SK-N-SH (cell line): Measurements from ENCODE around the gene RNF130. TPM values are rescaled to one million over a fixed set of nuclear protein-coding genes. Genes with fewer than 3 reads are reported as not detected.

Experiments used
- CTCF ChIA-PET: fragments of 300-600, 350-600 bp; formaldehyde crosslinking; extraction: SDS; loops from one replicate; lab custom pipeline; 2021; lab: Yijun Ruan, JAX
- POLR2A ChIA-PET: fragments of 350-600 bp; sonication (Branson Sonifier 250); formaldehyde crosslinking; extraction: SDS; loops from one replicate; lab custom pipeline; 2020; ENCODE audit warnings: antibody characterized with exemption, inconsistent platforms; lab: Yijun Ruan, JAX
- DNase-seq: peaks from one replicate; pipeline ENCODE4 v3.0.0; 2012
- H2AFZ ChIP-seq: fragments of 200-600 bp; sonication (generic); 2 replicates; pipeline ENCODE4 v1.8.1; 2016; ENCODE audit warnings: antibody characterized with exemption, mild to moderate bottlenecking, low read depth
- H3F3A ChIP-seq: fragments of 200-600 bp; sonication (generic); replicated peaks from 2 replicates; pipeline ENCODE3; 2016; ENCODE audit warnings: antibody characterized with exemption, mild to moderate bottlenecking; ENCODE audit not compliant: insufficient read depth
- H3K27ac ChIP-seq, 2 experiments: fragments of 200-500 bp in 1 of 2; fragments of 200-600 bp in 1 of 2; sonication (Bioruptor generic) in 1 of 2; sonication (generic), shearing (Covaris generic) in 1 of 2; 2 replicates each; pipeline versions ENCODE4 v1.5.1 to v1.6.1; 2014 to 2016; ENCODE audit warnings: low read depth in 2 of 2, inconsistent platforms in 1 of 2, low read length in 1 of 2, mild to moderate bottlenecking in 1 of 2, mixed read lengths in 1 of 2
- H3K27me3 ChIP-seq: fragments of 200-600 bp; sonication (generic), shearing (Covaris generic); 2 replicates; pipeline ENCODE4 v1.6.1; 2016; ENCODE audit warnings: mixed run types; ENCODE audit not compliant: insufficient read depth
- H3K36me3 ChIP-seq, 2 experiments: fragments of 200-500 bp in 1 of 2; fragments of 200-600 bp in 1 of 2; sonication (Bioruptor generic) in 1 of 2; sonication (generic) in 1 of 2; replicated peaks in 1 of 2; 2 replicates each; pipeline versions ENCODE3 to v1.5.1; 2014 to 2016; ENCODE audit warnings: low read length in 1 of 2, mild to moderate bottlenecking in 1 of 2; ENCODE audit not compliant: insufficient read depth in 2 of 2, control insufficient read depth in 1 of 2
- H3K4me1 ChIP-seq, 2 experiments: fragments of 200-500 bp in 1 of 2; fragments of 200-600 bp in 1 of 2; sonication (Bioruptor generic) in 1 of 2; sonication (generic), shearing (Covaris generic) in 1 of 2; 2 replicates each; pipeline versions ENCODE4 v1.5.1 to v1.6.1; 2014 to 2016; ENCODE audit warnings: low read depth in 1 of 2, low read length in 1 of 2, mixed run types in 1 of 2; ENCODE audit not compliant: insufficient read depth in 2 of 2, control insufficient read depth in 1 of 2
- H3K4me2 ChIP-seq: fragments of 200-600 bp; sonication (generic), shearing (Covaris generic); 2 replicates; pipeline ENCODE4 v1.6.1; 2017; ENCODE audit warnings: mixed run types
- H3K4me3 ChIP-seq, 2 experiments: fragments of 200-500 bp in 1 of 2; fragments of 200-600 bp in 1 of 2; sonication (Bioruptor generic) in 1 of 2; sonication (generic), shearing (Covaris generic) in 1 of 2; 2 replicates each; pipeline versions ENCODE4 v1.5.1 to v1.8.1; 2014 to 2016; ENCODE audit warnings: low read depth in 2 of 2, inconsistent platforms in 1 of 2, low read length in 1 of 2, mild to moderate bottlenecking in 1 of 2, mixed read lengths in 1 of 2, moderate library complexity in 1 of 2
- H3K79me2 ChIP-seq: fragments of 200-600 bp; sonication (generic); 2 replicates; pipeline ENCODE4 v1.8.1; 2017; ENCODE audit warnings: mild to moderate bottlenecking; ENCODE audit not compliant: insufficient read depth
- H3K9ac ChIP-seq: fragments of 200-600 bp; sonication (generic); 2 replicates; pipeline ENCODE4 v1.6.1; 2017; ENCODE audit warnings: mixed run types
- H3K9me2 ChIP-seq: fragments of 200-600 bp; sonication (generic); 2 replicates; pipeline ENCODE4 v1.6.1; 2017; ENCODE audit warnings: mixed run types
- H3K9me3 ChIP-seq: fragments of 200-600 bp; sonication (generic); 2 replicates; pipeline ENCODE4 v1.6.1; 2017; ENCODE audit warnings: mixed run types, mild to moderate bottlenecking, moderate library complexity
- H4K20me1 ChIP-seq: fragments of 200-600 bp; sonication (generic); 2 replicates; pipeline ENCODE4 v1.6.1; 2017; ENCODE audit warnings: mild to moderate bottlenecking, mixed run types; ENCODE audit not compliant: insufficient read depth
- FOSL2 ChIP-seq: IDR thresholded peaks from 2 replicates; pipeline ENCODE4 v1.4.0; 2012; ENCODE audit warnings: low read depth, mild to moderate bottlenecking, moderate library complexity, borderline replicate concordance
- FOXM1 ChIP-seq: IDR thresholded peaks from 2 replicates; pipeline ENCODE4 v1.4.0; 2012; ENCODE audit warnings: low read depth, mild to moderate bottlenecking
- JUND ChIP-seq: IDR thresholded peaks from 2 replicates; pipeline ENCODE4 v1.4.0; 2012
- MEF2A ChIP-seq: IDR thresholded peaks from 2 replicates; pipeline ENCODE4 v1.4.0; 2012; ENCODE audit warnings: low read depth, borderline replicate concordance
- MXI1 ChIP-seq: IDR thresholded peaks from 2 replicates; pipeline ENCODE4 v1.6.1; 2012; ENCODE audit warnings: mild to moderate bottlenecking, low read depth, low read length, improper control_type of control experiment
- NFIC ChIP-seq: IDR thresholded peaks from 2 replicates; pipeline ENCODE4 v1.4.0; 2012; ENCODE audit warnings: borderline replicate concordance
- POLR2AphosphoS5 ChIP-seq: IDR thresholded peaks from 2 replicates; pipeline ENCODE4 v1.6.1; 2012; ENCODE audit warnings: low read depth, low read length
- RFX5 ChIP-seq: IDR thresholded peaks from 2 replicates; pipeline ENCODE4 v1.6.1; 2012; ENCODE audit warnings: mild to moderate bottlenecking, improper control_type of control experiment, low read length
- RXRA ChIP-seq: IDR thresholded peaks from 2 replicates; pipeline ENCODE4 v1.4.0; 2012; ENCODE audit warnings: low read depth, mild to moderate bottlenecking, borderline replicate concordance
- SMC3 ChIP-seq: IDR thresholded peaks from 2 replicates; pipeline ENCODE4 v1.6.1; 2012; ENCODE audit warnings: low read depth, low read length, improper control_type of control experiment
- TEAD4 ChIP-seq: IDR thresholded peaks from 2 replicates; pipeline ENCODE4 v1.4.0; 2012; ENCODE audit warnings: mild to moderate bottlenecking, borderline replicate concordance; ENCODE audit not compliant: insufficient read depth
- YY1 ChIP-seq: IDR thresholded peaks from 2 replicates; pipeline ENCODE4 v1.4.0; 2012; ENCODE audit warnings: low read depth, mild to moderate bottlenecking
- WGBS: methylation state at CpG from one replicate; pipeline ENCODE4 v1.1.6; 2017; ENCODE audit warnings: low lambda C conversion rate; 5-methylcytosine and 5-hydroxymethylcytosine counted together
- polyA plus RNA-seq, 3 experiments: library from polyadenylated mRNA; depleted of rRNA; stranded (reverse); fragments of >200 nt; gene quantifications; 2 replicates each; pipeline ENCODE4 v1.2.3, GENCODE V29; 2012
- TF ChIP-seq, protein P1 (sequence below): fragments of 150-350 bp; IDR thresholded peaks from 2 replicates; pipeline ENCODE4 v1.6.1; 2016; ENCODE audit warnings: mild to moderate bottlenecking, low read depth, low read length
- TF ChIP-seq, protein P2 (sequence below): IDR thresholded peaks from 2 replicates; pipeline ENCODE4; 2012
- TF ChIP-seq, protein P3 (sequence below): IDR thresholded peaks from 2 replicates; pipeline ENCODE4 v1.4.0; 2012; ENCODE audit warnings: low read depth, borderline replicate concordance
- TF ChIP-seq, protein P4 (sequence below): IDR thresholded peaks from 2 replicates; pipeline ENCODE4 v1.6.1; 2012; ENCODE audit warnings: mild to moderate bottlenecking, low read depth, low read length, moderate library complexity

RNF130 gene
- polyA plus RNA-seq, 1 of the 3 experiments (the other 2 are of a cell fraction) = 41.4 TPM

DNA sequence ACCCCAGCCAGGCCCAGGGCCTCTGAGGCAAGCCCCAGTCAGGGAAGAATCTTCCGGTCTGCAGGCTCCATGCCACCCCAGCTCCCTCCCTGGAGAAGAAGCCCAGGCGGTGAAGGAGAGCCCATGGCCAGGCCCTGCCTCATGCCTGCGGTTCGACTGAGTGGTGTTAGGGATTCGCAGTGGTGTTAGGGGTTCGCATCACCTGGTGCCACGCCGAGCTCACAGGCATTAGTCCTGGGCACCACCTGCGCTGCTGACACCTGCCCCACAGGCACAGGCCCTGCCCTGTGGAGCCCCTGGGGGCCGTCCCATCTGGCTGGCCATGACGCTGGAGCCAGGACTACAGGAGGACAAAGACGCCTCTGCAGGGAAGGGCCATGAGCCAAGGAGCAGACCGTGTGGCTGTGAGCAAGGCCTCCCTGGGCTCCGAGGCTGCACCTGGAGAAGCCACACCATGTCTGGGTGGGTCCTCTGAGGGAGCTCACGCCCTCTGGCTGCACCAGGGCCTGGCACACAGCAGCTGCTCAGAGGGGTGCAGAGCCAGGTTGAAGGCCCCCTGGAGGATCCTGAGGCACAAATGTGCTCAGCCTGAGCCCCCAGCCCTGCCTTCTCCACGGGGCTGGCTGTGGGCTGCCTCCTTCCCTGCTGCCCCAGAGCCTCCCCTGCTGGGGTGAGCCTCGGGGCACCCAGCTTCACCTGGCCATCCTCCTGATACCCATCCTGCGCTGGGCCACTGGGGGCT is 27.6 kb upstream of the RNF130 start:
- no peak for TF ChIP-seq MEF2A
- TF ChIP-seq, protein P1, sequence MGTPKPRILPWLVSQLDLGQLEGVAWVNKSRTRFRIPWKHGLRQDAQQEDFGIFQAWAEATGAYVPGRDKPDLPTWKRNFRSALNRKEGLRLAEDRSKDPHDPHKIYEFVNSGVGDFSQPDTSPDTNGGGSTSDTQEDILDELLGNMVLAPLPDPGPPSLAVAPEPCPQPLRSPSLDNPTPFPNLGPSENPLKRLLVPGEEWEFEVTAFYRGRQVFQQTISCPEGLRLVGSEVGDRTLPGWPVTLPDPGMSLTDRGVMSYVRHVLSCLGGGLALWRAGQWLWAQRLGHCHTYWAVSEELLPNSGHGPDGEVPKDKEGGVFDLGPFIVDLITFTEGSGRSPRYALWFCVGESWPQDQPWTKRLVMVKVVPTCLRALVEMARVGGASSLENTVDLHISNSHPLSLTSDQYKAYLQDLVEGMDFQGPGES = no peak
- TF ChIP-seq YY1 = no peak
- TF ChIP-seq, protein P2, sequence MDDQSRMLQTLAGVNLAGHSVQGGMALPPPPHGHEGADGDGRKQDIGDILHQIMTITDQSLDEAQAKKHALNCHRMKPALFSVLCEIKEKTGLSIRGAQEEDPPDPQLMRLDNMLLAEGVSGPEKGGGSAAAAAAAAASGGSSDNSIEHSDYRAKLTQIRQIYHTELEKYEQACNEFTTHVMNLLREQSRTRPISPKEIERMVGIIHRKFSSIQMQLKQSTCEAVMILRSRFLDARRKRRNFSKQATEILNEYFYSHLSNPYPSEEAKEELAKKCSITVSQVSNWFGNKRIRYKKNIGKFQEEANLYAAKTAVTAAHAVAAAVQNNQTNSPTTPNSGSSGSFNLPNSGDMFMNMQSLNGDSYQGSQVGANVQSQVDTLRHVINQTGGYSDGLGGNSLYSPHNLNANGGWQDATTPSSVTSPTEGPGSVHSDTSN = no peak
- TF ChIP-seq, protein P3, sequence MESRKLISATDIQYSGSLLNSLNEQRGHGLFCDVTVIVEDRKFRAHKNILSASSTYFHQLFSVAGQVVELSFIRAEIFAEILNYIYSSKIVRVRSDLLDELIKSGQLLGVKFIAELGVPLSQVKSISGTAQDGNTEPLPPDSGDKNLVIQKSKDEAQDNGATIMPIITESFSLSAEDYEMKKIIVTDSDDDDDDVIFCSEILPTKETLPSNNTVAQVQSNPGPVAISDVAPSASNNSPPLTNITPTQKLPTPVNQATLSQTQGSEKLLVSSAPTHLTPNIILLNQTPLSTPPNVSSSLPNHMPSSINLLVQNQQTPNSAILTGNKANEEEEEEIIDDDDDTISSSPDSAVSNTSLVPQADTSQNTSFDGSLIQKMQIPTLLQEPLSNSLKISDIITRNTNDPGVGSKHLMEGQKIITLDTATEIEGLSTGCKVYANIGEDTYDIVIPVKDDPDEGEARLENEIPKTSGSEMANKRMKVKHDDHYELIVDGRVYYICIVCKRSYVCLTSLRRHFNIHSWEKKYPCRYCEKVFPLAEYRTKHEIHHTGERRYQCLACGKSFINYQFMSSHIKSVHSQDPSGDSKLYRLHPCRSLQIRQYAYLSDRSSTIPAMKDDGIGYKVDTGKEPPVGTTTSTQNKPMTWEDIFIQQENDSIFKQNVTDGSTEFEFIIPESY = no peak
- no peak for TF ChIP-seq JUND
- TF ChIP-seq TEAD4 = no peak
- no peak for TF ChIP-seq RFX5
- no peak for TF ChIP-seq NFIC
- TF ChIP-seq POLR2AphosphoS5 = no peak
- no peak for TF ChIP-seq SMC3
- no peak for TF ChIP-seq FOXM1
- TF ChIP-seq, protein P4, sequence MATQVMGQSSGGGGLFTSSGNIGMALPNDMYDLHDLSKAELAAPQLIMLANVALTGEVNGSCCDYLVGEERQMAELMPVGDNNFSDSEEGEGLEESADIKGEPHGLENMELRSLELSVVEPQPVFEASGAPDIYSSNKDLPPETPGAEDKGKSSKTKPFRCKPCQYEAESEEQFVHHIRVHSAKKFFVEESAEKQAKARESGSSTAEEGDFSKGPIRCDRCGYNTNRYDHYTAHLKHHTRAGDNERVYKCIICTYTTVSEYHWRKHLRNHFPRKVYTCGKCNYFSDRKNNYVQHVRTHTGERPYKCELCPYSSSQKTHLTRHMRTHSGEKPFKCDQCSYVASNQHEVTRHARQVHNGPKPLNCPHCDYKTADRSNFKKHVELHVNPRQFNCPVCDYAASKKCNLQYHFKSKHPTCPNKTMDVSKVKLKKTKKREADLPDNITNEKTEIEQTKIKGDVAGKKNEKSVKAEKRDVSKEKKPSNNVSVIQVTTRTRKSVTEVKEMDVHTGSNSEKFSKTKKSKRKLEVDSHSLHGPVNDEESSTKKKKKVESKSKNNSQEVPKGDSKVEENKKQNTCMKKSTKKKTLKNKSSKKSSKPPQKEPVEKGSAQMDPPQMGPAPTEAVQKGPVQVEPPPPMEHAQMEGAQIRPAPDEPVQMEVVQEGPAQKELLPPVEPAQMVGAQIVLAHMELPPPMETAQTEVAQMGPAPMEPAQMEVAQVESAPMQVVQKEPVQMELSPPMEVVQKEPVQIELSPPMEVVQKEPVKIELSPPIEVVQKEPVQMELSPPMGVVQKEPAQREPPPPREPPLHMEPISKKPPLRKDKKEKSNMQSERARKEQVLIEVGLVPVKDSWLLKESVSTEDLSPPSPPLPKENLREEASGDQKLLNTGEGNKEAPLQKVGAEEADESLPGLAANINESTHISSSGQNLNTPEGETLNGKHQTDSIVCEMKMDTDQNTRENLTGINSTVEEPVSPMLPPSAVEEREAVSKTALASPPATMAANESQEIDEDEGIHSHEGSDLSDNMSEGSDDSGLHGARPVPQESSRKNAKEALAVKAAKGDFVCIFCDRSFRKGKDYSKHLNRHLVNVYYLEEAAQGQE = no peak
- TF ChIP-seq MXI1 = no peak
- no peak for TF ChIP-seq RXRA
- TF ChIP-seq FOSL2 = no peak
- TF ChIP-seq, all 33 proteins: peak for 0
- no peak overlapping the region for H3K4me2 ChIP-seq
- H3K4me1 ChIP-seq = no peaks in the 10 kb centered on the region
- ChIA-PET POLR2A (no interaction called here), CTCF (interaction anchor here (1.2 kb wide), 1 partner anchor 110 kb away, joined by 4 read pairs; the partner anchor contains the start of gene RASGEF1C)
- no peaks in the 10 kb centered on the region for H3K36me3 ChIP-seq
- H4K20me1 ChIP-seq = no peaks in the 10 kb centered on the region
- no peaks in the 10 kb centered on the region for H3F3A ChIP-seq
- H3K27ac ChIP-seq = no peak overlapping the region
- H3K9me2 ChIP-seq = no peaks in the 10 kb centered on the region
- H3K79me2 ChIP-seq = no peaks in the 10 kb centered on the region
- H3K4me3 ChIP-seq = no peak overlapping the region
- H3K27me3 ChIP-seq = no peaks in the 10 kb centered on the region
- 20% methylated on average over 2 of the region's 18 CpGs for WGBS
- DNase-seq = no peak
- H3K9me3 ChIP-seq = no peaks in the 10 kb centered on the region
- no peak overlapping the region for H2AFZ ChIP-seq
- no peak overlapping the region for H3K9ac ChIP-seq
